UCSD-AML1 (cell line): Measurements from ENCODE around the gene UBE2F.

Experiments used
- DNase-seq: peaks from one replicate; lab custom pipeline; 2025; ENCODE audit not compliant: unreplicated experiment; lab: John Stamatoyannopoulos, UW

The UBE2F gene

DNA sequence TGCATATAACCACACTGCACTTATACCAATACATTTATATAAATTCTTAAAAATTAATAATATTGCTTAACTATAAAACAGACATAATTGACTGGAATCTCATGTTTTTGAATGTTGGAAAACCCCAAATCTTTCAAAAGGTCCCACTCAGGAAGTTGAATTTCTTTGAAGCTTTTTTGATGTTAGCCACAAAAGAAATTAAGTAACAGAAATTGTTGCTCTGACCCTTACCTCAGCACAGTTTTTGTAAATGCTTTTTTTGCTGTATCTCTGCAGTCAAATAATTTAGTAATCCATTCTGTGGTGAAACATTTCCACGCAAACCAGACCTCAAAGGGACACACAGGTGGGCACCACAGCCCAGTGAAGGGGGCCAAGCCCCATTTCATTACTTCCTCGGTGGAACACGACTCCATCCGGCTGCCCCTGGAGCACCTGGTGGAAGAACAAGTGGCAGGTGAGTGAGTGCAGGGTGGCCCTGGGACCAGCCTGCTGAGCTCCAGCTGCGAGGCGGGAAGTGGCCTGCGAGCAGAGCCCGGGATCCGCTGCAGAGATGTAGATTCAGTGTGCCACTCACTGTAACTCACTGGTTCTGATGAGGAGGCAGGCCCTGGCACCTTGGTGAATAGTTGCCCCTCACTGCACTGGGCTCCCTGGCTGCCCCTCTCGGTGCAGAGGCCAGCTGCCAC lies 102.4 kb downstream of the UBE2F start:
- DNase-seq = no peak

DNA sequence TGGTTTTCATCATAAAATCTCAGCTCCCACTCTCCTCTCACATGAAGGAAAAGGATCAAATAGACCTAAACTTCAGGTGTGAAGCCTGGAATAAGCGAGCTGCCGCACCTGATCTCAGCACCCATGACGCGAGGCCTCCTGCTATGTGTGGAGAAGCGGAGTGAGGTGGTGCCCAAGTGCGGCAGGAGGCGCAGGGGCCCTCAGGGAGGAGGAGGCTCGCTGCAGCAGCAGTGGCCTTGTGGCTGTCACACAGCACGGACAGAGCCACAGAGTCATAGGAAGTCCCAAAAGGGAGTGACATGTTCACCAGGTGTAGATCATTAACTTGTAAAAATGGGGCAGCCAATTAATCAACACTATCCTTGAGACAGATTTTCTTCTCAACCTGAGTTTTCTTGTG lies 103.1 kb downstream of the UBE2F start:
- DNase-seq = no peak

DNA sequence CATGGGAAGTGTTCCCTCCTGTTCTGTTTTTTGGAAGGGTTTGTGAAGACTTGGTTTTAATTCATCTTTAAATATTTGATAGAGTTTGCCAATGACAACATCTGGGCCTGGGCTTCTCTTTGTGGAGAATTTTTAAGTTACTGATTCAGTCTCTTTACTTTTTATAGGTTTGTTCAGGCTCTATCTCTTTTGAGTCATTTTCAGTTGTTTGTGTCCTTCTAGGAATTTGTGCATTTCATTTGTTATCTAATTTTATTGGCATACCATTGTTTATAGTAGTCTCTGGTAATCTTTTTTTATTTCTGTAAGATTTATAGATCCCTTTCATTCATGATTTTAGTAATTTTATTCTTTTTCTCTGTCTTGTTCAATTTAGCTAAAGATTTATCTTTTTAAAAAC lies 108.6 kb downstream of the UBE2F start:
- DNase-seq = no peak

DNA sequence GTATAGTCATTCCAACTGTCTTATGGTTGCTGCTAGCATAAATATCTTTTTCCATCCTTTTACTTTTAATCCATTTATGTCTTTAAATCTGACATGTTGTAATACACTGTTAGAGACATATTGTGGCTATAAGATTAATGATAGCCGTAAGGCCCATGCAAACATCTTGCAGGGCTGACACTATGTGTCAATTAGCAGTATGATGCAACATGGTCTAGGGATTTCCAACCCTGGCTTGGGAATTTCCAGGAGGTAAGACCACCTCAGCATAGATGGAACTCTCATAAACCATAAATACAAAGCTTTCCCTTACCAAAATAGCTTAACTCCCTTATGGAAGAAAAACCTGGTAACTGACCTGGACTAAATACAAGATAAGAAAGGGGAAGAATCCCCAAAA lies 110.5 kb downstream of the UBE2F start:
- DNase-seq = no peak

DNA sequence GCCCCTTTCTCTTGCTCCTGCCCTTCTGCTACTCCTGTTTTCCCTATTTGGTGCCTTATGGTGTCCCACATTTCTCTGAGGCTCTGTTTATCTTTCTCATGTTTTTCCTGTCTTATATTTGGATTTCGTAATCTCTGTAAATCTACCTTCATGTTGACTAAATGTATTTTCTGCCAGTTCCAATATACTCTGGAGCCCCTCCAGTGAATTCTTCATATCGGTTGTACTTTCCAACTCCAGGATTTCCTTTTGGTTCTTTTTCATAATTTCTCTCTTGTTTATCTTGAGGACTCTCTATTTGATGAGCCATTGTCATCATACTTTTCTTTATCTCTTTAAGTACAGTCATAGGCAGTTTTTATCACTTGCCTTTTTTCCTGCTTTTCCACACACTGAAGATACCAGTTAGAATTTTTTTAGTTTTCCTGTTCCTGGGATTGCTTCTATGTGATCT lies 113.1 kb downstream of the UBE2F start:
- no peak for DNase-seq

DNA sequence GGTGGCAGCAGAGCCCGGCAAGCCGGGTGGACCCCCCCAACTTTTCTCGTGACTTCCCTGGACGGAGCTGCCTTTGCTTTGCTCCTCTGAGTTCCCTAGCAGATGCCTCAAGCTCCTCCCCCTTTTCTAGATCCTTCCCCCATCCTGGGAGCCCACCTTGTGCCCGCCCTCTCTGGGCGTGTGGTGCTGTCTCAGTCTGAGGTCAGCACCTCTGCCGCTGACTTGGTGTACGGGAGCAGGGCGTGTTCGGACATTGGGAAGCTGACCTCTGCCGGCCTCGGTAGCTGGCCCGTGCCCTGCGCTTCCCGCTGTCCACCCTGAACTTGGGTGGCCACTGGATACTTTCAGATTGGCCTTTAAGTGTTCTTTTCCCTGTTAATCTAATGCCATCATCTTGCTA lies 113.7 kb downstream of the UBE2F start:
- DNase-seq = no peak

DNA sequence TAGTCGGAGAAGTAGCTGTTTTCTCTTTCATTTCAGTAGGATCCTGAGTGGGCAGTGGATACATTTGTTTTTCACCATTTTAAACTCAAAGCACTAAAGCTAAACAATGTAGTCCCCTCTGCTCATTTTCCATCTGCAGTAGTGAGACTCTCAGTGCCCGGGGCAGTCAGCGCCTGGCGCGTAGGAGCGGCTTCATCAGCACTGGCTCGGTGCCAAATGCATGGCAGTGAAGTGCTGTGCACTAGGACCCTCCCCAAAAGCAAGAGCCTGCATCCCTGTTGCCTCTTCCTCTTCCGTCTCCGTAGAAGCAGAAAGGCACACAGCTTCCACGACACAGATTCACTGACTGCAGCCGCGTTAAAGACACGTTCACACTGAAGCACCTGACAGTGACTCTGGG lies 114.3 kb downstream of the UBE2F start:
- DNase-seq = no peak

DNA sequence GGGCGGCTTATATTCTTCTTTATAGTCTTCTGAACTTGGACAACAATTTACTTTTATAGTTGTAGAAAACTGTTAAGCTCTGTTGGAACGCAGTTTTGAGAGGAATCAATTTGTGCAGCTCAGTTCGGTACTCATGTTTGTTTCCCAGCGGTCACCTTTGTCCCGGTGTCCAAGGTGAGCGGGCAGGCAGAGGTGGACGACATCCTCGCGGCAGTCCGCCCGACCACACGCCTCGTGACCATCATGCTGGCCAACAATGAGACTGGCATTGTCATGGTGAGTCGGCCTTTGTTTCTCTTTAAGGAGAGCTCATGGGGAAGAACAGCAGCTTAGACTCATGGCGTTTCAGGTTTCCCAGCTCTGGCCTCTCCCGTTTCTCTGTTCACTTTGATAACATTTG lies 114.7 kb downstream of the UBE2F start:
- DNase-seq = no peak

DNA sequence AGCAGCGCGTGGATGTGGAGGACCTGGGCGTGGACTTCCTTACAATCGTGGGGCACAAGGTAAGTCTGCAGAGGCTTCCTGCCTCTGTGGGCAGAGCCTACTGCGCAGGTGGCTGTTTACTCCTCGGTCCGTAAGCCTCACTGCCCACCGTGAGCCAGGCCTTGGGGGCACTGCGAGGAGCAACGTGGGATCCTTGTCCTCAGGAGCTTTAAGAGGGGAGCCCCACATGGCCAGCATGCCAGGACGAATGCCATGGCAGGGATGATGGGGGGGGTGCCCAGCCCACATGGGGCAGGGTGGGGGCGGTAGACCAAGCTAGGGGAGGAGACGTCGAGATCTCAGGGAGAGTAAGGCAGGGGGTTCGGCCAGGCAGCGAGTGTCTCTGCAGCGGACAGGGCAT lies 115.3 kb downstream of the UBE2F start:
- no peak for DNase-seq

DNA sequence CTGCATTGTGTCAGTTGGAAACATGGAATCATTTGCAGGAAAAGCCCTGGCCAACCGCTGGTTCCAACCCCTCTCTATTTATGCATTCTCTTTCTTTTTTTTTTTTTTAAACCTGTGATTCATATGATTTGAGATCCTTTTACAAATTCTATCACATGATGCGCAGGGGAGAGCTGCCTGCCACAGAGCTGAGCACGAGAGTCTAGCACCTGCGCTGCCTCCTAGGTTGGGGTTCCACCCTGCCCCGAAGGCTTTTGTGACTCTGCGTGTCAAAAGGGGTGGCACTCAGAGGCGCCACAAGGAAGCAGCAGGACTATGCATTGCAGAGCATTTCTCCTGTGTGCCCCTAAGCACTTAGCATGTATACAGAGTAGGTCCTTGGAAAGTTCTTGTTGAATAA lies 116.0 kb downstream of the UBE2F start:
- no peak for DNase-seq

DNA sequence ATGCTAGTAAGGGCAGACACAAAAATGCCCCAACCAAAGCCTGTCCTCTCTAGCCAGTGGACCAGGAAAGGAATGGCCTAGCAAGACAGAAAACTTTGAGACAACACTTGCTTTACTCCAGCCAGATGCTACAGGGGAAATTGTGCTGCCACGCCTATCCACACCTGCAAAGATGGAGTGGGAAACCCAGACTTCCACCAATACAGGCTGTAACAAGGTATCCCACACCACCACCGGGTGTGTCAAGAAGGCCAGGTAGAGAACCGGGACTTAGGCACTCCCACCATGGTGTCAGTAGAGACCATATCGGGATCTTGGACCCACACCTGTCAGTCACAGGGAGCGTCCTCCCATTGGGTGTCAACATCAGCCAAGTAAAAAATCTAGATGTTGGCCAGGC lies 117.1 kb downstream of the UBE2F start:
- DNase-seq = no peak

DNA sequence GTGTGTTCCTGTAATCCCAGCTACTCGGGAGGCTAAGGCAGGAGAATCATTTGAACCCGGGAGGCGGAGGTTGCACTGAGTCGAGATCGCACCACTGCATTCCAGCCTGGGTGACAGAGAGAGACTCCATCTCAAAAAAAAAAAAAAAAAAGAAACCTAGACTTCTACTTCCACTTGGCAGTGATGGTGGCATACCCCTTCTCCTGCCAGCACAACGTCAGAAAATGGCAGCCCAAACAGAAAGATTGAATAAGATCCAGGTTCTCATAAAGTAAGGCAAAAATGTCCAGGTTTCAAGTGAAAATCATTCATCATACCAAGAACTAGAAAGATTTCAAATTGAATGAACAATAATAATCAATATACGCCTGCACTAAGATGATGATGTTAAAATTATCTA lies 117.9 kb downstream of the UBE2F start:
- DNase-seq = no peak

DNA sequence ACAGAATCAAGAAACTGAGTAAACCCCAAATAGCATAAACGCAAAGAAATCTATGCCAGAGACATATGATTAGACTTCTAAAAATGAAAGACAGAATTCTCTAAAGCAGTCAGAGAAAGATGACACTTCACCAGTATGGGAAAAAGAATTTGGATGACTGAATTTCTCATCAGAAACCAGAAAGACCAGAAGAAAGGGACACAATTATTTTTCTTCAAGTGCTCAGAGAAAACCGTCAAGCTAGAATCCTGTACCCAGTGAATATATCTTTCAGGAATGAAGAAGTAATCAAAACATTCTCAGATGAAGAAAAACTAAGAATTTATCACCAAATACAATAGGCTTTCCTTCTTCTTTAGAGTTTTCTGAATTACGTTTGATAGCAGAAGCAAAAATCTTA lies 119.1 kb downstream of the UBE2F start:
- DNase-seq = no peak

DNA sequence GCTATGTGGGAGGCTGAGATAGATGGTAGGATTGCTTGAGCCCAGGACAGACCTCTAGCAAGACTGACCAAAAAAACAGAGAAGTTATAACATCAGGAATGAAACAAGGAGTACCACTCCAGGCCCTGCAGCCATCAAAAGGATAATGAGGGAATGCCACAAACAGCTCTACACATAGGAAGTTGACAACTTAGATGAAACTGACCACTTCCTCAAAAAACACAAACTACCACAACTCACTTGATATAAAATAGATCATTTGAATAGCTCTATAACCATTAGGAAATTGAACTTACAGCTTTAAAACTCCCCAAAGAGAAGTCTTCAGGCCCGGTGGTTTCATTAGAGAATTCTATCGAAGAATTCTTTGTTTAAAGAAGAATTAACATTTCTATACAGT lies 120.4 kb downstream of the UBE2F start:
- no peak for DNase-seq

DNA sequence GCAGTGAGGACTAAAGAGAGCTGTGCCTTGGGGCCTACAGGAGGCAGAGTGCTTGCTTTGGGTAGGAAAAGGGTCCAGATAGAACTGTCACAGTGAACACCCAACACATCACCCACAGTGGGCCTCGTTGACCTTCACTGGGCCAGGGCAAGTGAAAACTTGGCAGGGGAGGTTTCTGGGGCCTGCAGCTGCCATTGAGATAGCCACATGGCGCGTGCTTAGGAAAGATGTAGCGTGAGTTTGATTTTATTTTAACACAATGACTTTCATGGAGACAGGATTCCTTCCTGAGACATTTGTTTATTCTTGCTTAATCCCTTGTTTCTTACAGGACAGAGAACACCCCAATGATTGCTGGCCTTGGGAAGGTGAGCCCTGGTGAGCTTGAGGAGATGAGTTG lies 124.1 kb downstream of the UBE2F start:
- DNase-seq = no peak

DNA sequence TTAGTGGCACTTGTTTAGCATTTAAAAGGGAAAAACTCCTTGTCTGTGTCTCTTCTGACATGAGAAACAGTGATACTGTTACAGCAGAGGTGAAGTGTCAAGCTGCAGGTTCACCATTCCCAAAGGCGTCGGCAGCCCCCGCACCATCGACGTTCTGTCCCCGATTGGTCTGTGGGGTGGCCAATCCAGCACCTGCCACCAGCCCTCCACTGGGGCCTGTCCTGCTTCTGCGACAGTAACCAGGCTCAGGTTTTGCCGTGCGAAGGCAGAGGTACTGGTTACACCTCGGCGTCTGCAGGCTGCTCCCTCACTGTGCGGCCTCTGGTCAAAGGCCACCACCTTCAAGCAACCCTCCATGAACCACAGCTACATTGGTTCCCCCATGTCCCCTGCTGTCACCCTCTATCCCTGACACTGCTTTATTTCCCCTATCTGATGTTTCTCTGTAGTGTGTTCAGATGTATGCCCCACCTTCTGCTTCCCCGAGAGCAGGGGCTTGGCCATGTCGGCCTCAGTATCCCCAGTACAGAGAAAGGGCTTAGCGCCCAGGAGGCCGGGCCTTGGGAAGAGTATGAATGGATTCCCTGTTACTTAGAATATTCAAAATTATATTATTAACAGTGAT lies 124.7 kb downstream of the UBE2F start:
- DNase-seq = no peak
